ENCODE measurements around the gene RFX5. TPM values are rescaled to one million over a fixed set of nuclear protein-coding genes. Genes with fewer than 3 reads are reported as not detected.

RFX5 gene
- total RNA-seq, 1 experiment from 2014 or later, result 73.6 TPM

DNA sequence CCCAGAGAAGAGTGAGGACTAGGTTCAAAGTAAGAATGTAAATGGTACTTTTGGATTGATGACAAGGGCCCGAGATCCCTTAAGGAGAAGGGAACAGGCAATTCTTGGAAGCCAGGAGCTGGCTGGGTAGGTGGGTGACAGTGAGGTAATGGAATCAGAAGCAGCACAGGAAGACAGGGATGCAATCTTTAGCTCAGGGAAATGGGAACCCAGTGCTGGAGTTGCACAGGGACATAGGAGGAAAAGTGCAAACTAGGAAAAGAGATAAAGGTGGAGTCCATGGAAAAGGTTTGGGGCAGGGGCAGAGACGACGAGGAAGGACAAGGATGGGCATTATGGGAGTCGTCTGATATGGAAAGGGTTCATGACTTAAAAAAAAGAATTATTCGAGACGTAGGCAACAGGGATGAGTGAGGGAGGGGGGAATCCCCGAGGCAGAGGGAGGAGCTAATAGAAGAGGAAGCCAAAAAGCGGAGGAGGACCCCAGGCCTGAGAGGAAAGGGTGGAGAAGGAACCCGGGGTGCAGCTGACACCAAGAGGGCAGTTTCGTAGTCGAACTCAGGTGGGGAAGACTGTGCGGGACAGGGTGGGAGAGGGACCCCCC lies 20.3 kb downstream of the RFX5 start:
- H3F3A ChIP-seq (ENCODE audit: insufficient read depth, low read depth), result peaks cover 6% of the 10 kb centered on the region; the same call in 1 of the 2 replicates
- ChIA-PET POLR2A (ENCODE audit: unreplicated experiment) (interaction anchor here (0.5 to 1.9 kb wide), 7 partner anchors 10 to 672 kb away, joined by 3 to 31 read pairs (median 6); partner anchors contain the start of genes PSMD4 and ZNF687), CTCF (interaction anchor here (0.6 to 2.6 kb wide), 3 partner anchors 14 to 1140 kb away, joined by 4 to 14 read pairs (median 5); no protein-coding TSS in a partner anchor)
- peak overlapping the region; percentile 90 for H3K4me2 ChIP-seq
- peaks cover 27% of the 10 kb centered on the region for H3K79me2 ChIP-seq (ENCODE audit: low read depth)
- H3K4me1 ChIP-seq (replicated peaks; ENCODE audit: insufficient read depth), result peaks cover 20% of the 10 kb centered on the region
- H3K36me3 ChIP-seq (ENCODE audit: low read depth), result peaks cover 11% of the 10 kb centered on the region; the same call in 1 of the 2 replicates
- H3K27me3 ChIP-seq (ENCODE audit: insufficient read depth, low read depth), result no peaks in the 10 kb centered on the region
- intact Hi-C loops (cut with micrococcal nuclease; ENCODE audit: unreplicated experiment), result no loop called here
- TF ChIP-seq EZH2 (IDR thresholded peaks at IDR 0.05; ENCODE audit: low read depth), result no peak
- TF ChIP-seq, protein P1, sequence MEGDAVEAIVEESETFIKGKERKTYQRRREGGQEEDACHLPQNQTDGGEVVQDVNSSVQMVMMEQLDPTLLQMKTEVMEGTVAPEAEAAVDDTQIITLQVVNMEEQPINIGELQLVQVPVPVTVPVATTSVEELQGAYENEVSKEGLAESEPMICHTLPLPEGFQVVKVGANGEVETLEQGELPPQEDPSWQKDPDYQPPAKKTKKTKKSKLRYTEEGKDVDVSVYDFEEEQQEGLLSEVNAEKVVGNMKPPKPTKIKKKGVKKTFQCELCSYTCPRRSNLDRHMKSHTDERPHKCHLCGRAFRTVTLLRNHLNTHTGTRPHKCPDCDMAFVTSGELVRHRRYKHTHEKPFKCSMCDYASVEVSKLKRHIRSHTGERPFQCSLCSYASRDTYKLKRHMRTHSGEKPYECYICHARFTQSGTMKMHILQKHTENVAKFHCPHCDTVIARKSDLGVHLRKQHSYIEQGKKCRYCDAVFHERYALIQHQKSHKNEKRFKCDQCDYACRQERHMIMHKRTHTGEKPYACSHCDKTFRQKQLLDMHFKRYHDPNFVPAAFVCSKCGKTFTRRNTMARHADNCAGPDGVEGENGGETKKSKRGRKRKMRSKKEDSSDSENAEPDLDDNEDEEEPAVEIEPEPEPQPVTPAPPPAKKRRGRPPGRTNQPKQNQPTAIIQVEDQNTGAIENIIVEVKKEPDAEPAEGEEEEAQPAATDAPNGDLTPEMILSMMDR (conservative IDR thresholded peaks at IDR 0.05), result no peak
- BruUV-seq (replicated peaks), result no TSS peak
- peak overlapping the region; percentile 97; the same call in 1 of the 2 replicates for H2AFZ ChIP-seq
- peak overlapping the region; percentile 80; the same call in 1 of the 2 replicates for H3K27ac ChIP-seq
- no peaks in the 10 kb centered on the region for H3K9me3 ChIP-seq (ENCODE audit: insufficient read depth, low read depth)
- DNase-seq, result peak in 1 of 2 experiments; percentile 33
- no peaks in the 10 kb centered on the region; the same call in 1 of the 2 replicates for H4K20me1 ChIP-seq (ENCODE audit: insufficient read depth)
- H3K9me2 ChIP-seq (ENCODE audit: insufficient read depth), result no peaks in the 10 kb centered on the region
- peak overlapping the region; percentile 74 for H3K4me3 ChIP-seq

DNA sequence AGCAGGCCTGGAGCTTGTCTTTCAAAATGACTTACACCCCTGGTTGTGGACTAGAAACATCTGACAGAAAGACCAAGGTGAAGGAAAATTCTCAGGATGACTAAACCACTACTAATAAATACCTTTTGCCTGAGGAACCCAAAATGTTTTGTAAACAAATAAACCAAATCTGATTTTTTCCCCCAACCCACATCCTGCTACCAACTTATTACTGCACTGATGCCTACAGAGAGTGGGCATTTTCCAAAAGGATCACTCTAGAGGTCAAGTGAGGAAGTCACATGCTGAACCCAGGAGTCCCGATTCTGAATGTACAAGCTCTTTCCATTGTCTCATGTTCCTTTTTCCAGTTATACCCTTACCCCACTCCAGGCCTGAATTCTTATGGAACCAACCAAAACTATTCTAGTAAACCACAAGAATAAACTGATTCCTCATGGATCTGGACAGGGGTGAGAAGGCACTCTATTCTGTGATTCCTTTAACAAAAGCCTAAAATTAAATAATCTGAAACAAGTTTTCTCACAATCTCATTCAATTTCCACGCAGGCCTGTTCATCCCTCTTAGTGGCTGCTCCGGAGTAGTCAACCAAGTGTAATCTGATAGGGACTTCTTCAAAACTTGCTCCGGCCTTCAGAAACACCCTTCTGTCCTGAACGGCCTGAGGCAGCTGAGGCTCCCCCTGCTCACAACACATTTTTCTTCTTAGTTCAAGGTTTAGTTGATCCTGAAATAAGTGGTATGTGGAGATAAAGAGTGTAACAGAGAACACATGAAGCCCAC lies 21.2 kb downstream of the RFX5 start:
- TSS peak; percentile 49 for BruUV-seq (replicated peaks)
- Histone ChIP-seq H3K4me2 (peak overlapping the region; percentile 90), H3K9me3 (ENCODE audit: insufficient read depth, low read depth) (no peaks in the 10 kb centered on the region), H4K20me1 (ENCODE audit: insufficient read depth) (no peaks in the 10 kb centered on the region; the same call in 1 of the 2 replicates), H3K79me2 (ENCODE audit: low read depth) (peaks cover 27% of the 10 kb centered on the region), H2AFZ (no peak overlapping the region), H3K4me3 (peak overlapping the region; percentile 74; the same call in 1 of the 2 replicates), H3K4me1 (replicated peaks; ENCODE audit: insufficient read depth) (peaks cover 20% of the 10 kb centered on the region), H3K36me3 (ENCODE audit: low read depth) (peaks cover 11% of the 10 kb centered on the region; the same call in 1 of the 2 replicates), H3K9me2 (ENCODE audit: insufficient read depth) (no peaks in the 10 kb centered on the region), H3K27ac (no peak overlapping the region), H3K27me3 (ENCODE audit: insufficient read depth, low read depth) (no peaks in the 10 kb centered on the region), H3F3A (ENCODE audit: insufficient read depth, low read depth) (peaks cover 6% of the 10 kb centered on the region; the same call in 1 of the 2 replicates)
- TF ChIP-seq EZH2 (IDR thresholded peaks at IDR 0.05; ENCODE audit: low read depth), result no peak
- TF ChIP-seq, protein P1 (conservative IDR thresholded peaks at IDR 0.05), result no peak
- CTCF ChIA-PET, result interaction anchor here (1.9 to 2.6 kb wide), 2 partner anchors 15 to 25 kb away, joined by 4 to 14 read pairs; no protein-coding TSS in a partner anchor
- DNase-seq, result peak in 1 of 2 experiments; percentile 38
- intact Hi-C loops (cut with micrococcal nuclease; ENCODE audit: unreplicated experiment), result no loop called here
- POLR2A ChIA-PET (ENCODE audit: unreplicated experiment), result interaction anchor here (0.6 to 1.9 kb wide), 4 partner anchors 9 to 673 kb away, joined by 4 to 18 read pairs (median 6); no protein-coding TSS in a partner anchor

DNA sequence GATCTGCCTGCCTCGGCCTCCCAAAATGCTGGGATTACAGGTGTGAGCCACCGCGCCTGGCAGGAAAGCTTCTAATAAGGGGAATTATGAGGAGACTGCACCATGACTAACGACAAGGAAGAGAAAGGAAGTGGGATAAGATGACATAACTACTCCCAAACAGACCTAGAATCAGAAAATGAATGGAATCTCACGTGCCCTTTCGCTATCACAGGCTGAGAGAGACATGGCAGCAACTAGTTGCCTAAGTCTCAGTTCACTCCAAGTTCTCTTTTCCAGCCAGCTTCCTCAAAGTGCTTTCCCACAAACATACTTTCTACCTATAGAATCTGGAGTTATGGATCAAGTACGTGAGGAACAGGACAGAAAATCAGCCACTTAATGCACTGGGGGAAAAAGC lies 21.8 kb downstream of the RFX5 start:
- no peaks in the 10 kb centered on the region; the same call in 1 of the 2 replicates for H4K20me1 ChIP-seq (ENCODE audit: insufficient read depth)
- BruUV-seq (replicated peaks), result no TSS peak
- H3K4me3 ChIP-seq, result no peak overlapping the region

More for the DNA sequence above, 21.8 kb downstream of the RFX5 start:
- H3K9me3 ChIP-seq (ENCODE audit: insufficient read depth, low read depth), result no peaks in the 10 kb centered on the region
- no peak for DNase-seq
- H3K79me2 ChIP-seq (ENCODE audit: low read depth), result peaks cover 27% of the 10 kb centered on the region
- ChIA-PET POLR2A (ENCODE audit: unreplicated experiment) (no interaction called here), CTCF (no interaction called here)
- intact Hi-C loops (cut with micrococcal nuclease; ENCODE audit: unreplicated experiment), result no loop called here
- H3K9me2 ChIP-seq (ENCODE audit: insufficient read depth), result no peaks in the 10 kb centered on the region
- H3K27ac ChIP-seq, result no peak overlapping the region
- no peak overlapping the region for H2AFZ ChIP-seq
- TF ChIP-seq, protein P1 (conservative IDR thresholded peaks at IDR 0.05), result no peak
- no peak for TF ChIP-seq EZH2 (IDR thresholded peaks at IDR 0.05; ENCODE audit: low read depth)
- H3K36me3 ChIP-seq (ENCODE audit: low read depth), result peaks cover 11% of the 10 kb centered on the region; the same call in 1 of the 2 replicates
- H3K4me1 ChIP-seq (replicated peaks; ENCODE audit: insufficient read depth), result peaks cover 20% of the 10 kb centered on the region
- H3K4me2 ChIP-seq, result peak overlapping the region; percentile 90
- H3K27me3 ChIP-seq (ENCODE audit: insufficient read depth, low read depth), result no peaks in the 10 kb centered on the region
- H3F3A ChIP-seq (ENCODE audit: insufficient read depth, low read depth), result peaks cover 6% of the 10 kb centered on the region; the same call in 1 of the 2 replicates

All from PC-9 (cell line).